HG03066 (cell line): ENCODE data around the gene DIAPH2.
A peak's percentile ranks its signal among the peaks of the same experiment; 100 is the strongest.

Experiments used
- ATAC-seq: cut with Tn5 transposase; IDR thresholded peaks from one replicate; pipeline ENCODE4 v1.9.1; 2021; ENCODE audit warnings: low read depth; ENCODE audit not compliant: unreplicated experiment

The DIAPH2 gene

DNA sequence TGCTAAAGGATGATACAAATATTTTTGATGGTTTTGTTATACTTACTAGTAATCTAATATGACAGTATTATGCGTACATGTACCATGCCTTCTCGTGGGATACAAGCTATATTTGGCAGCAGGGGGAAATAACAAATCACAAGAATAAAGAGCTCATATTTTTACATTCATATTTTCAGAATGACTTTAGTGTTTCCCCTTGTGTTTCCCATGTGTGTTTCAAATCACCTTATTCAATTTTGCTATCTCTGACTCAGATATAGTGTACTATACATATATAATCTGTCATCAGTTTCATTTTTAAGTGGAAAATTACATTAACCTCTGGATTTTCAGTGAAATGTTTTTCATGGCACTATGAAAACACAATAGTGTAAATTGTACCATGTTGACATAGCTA, 345.8 kb downstream of the DIAPH2 start:
- ATAC-seq: no peak

DNA sequence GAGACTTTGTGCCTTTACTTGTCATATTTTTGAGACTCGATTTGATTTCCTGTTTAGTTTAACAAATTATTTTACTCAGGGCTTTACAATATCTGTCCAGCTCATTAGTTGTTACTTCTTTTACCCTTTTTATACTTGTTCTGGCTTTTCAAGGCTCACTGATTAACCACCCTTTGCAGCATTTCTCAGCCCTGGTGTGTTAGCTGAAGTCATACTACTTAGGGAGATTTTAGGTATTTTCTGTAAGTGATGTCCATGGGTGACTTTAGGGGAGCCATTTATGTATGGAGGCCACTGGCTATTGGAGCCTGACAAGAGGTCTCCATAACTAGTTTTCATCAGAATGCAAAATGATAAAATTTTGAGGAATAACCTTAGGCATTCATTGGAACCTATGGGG, 346.3 kb downstream of the DIAPH2 start:
- no peak for ATAC-seq

DNA sequence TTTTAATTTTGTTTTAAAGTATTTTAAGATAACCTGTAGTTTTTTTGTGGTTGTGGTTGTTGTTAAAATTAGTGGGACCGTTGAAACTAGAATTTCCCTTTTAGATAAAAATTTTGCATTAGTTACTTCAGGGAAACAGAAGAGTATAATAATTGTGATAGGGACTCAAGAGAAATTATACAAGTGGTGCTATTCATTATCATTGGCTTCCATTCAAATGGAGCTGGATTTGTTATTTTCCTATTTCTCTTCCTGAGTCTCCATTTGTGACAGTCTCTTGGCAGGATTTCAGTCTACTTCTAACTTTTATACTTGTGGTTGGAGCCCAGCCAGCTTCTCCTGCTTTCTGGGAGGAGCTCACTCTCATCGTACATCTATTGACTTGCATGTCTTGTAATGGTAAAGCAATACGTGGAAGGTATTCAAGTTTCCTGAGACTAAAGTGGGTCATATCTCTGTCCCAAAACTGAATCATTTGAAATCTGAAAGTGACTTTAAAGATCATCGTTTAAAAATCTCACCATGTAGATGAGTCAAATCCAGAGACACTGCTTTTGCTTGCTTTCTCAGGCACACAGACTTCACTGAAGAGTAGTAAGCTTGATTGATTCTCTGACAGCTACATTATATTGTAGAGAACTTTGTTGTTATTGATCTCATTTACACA, 354.9 kb downstream of the DIAPH2 start:
- peak; percentile 91 for ATAC-seq

DNA sequence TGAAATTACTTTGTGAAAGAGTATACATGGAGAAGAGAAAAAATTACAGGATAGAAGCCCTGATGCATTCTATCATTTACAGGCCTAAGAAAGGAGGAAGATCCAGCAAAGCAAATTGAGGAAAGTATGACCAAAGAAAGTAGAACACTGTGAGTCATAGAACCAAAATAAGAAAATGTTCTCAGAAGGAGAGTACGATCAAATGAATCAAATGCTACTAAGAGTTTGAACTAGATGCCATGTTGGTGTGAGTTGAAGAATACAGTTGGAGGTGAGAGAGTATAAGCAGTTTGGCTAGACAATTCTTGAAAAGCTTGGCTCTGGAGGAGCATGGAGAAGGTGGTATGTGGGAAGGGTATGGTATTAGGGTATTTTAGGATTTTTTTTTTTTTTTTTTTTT, 360.8 kb downstream of the DIAPH2 start:
- no peak for ATAC-seq

DNA sequence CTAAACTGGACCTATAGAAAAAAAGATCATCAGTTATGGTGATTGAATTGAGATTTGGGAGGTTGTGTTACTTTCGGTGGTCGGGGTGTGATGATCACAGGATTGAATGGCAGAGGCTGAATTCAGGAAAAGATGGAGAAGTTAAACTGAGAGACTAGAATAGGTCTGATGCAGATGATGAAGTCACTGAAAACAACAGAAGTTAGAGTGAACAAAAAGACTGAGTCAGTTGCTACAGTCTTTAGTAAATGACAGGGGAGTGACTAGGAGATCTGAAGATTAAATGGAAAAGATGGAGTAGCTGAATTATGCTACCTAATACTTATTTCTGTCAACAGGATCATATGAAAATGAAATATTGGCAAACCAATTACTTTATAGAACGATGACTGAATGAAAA, 362.2 kb downstream of the DIAPH2 start:
- no peak for ATAC-seq

DNA sequence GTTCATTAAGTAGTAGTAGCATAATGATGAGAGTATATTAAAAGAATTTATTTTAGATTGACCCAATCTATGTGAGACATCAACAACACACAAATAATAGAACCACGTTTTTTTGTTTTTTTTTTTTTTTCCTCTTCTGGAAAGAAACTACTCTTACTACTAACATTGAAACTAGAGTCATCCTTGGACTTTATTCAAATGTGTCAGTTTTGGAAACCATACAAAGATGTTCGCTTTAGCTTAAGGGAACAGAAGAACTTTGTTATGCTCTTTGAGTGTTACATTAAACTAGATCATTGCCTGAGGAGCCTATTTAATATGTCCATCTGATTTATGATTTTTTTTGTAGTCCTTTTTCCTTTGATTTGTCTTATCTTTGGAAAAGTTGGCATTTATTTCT, 365.8 kb downstream of the DIAPH2 start:
- no peak for ATAC-seq

DNA sequence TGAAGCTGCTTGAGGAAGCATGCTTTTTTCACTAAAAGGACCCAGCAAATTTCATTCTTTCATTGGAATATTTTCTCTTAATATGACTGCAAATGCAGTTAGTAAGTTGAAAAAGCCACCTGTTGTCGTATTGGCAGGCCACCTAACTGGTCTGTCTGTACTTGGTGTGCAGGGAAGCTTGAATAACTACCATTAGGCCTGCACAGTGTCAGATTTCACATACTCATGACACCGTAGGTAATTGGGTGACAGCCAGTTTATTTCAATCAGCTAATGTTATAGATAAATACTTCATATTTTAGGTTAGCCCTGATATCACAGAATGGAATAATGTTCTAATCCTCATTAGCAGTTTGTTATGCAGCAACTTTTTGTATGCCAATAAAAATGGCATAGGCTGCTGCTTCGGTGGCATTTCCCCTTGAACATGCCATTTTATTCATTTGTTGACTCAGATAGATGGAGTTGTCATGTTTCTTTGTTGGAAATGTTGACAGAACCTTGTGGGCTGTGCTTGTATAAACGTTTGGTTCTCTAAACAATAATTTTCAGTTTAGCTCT, 372.8 kb downstream of the DIAPH2 start:
- ATAC-seq: no peak

DNA sequence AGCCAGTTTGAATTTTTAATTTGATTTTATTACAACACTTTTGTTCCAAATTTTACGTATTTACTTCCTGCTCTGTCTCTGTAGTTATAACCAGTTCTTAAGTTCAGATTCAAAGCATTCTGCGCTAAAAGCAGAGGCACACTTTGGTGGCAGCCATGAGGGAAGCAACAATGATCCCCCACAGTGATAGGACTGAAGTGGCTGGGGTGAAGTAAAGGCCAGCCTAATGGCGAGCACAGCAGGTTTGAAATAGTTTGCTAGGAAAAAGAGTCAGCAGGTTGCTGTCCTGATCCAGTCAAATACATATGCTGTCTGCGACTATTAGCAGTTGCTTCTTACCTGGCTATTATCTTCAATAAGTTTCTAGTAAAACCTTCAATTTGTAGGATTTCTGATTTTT, 375.4 kb downstream of the DIAPH2 start:
- ATAC-seq: no peak

DNA sequence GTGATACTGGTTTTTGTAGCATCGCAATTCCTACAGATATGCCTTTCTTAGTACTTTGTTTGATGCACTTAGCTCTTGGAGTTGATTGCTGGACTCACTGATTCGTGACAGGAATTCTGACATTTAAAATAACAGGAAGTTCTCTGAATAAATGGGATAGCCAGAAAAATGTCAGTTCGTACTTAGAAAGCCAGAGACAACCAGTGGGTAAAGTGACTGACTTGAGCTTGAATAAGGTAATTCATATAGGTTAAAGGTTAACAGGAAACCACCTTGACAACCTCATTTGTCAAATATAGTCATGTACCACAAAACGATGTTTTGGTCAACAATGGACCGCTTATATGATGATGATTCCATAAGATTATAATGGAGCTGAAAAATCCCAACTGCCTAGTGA, 380.4 kb downstream of the DIAPH2 start:
- ATAC-seq: no peak

DNA sequence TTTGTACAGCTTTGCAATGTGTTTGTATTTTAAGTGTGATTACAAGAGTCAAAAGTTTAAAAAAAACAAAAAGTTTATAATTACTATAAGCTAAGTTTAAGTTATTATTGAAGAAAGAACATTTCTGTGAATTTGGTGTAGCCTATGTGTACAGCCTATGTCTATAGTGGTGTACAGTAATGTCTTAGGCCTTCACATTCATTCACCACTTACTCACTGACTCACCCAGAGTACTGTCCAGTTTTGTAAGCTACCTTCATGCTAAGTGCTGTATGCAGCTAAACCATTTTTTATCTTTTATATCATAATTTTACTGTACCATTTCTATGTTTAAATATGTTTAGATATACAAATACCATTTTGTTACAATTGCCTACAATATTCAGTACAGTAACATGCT, 381.3 kb downstream of the DIAPH2 start:
- no peak for ATAC-seq

DNA sequence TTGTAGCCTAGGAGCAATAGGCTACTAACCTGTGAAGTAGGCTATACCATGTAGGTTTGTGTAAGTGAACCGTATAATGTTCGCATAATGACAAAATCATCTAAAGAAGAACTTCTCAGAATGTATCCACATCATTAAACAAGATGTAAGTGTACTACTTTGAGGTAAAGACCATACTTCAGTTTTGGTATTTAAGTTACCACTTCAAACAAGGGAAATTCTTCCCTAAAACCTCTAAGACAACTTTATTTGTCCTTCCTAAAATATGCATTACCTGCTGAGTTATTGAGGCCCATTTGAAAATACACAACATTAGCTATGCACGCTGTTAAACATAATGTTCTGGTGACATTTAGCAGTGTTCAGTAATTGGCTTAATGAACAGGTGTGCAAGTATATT, 381.7 kb downstream of the DIAPH2 start:
- ATAC-seq: no peak

DNA sequence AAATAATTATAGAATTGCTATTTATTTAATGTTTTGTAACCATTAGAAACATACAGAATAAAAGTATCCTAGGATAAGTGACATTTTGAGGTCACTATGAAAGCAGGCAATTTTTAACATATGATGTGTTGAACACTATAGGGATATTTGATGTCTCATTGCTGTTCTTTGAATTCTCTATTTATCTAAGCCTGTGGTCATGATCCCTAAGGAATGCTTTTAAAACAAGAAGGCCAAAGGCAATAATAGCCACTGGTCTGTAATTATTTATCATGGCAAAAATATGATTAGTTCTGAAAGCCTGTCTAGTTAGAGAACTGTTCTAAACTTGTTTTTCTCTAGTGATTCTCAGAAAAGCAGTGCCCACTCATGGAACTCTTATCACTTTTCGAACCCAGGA, 385.7 kb downstream of the DIAPH2 start:
- no peak for ATAC-seq

DNA sequence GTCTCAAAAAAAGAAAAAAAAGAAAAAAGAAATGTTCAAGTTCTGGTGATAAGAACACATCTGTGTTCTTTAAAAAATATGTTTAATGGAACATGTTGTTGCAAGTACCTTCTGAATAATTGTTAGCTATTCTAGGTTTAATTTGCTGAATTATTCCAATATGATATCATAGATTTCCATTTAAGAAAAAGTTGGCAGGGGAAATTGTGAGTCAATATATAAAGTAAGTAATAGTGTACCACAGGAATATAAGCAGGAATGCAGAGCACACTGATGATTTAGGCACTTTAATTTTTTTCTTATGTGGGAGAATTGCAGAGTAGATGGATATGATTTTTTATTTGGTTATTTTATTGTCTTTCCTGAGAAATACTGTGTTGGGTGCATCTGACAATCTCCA, 389.8 kb downstream of the DIAPH2 start:
- no peak for ATAC-seq

DNA sequence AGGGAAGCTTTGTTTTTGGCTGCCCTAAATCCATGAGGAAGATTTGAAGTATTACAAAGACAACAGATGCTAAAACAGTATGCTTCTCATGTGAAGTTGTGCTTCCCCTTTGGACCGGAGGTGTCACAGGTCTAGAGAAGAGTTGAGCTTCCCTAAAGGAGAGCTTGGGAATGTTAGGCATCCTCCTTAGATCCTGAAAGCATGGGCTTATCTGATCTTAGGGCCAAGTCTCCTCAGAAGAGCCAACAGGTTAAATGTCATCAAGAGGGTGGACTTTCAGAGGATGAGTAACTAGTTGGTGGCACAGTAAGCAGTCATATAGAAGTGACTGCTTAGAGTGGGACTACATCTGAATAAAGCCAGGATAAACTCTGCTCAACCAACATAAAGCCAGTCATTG, 404.5 kb downstream of the DIAPH2 start:
- ATAC-seq: no peak

DNA sequence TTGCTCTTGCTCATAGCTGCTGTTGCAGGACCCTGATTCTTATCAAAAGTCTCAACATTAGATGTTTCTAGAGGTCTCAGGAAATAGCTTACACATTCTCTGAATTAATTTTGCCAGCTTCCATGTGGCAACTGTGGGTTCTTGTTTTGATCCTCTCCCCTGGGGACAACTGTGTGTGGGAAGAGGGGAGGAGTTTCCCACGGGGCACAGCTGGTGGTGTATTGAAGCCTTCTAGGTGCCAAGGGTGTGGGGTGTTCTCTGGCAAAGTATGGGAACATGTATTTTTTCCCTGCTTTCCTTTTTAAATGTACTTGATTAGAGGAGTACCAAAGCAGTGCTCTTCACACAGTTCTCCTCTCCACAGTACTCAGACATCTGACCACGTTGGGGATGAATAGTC, 411.7 kb downstream of the DIAPH2 start:
- no peak for ATAC-seq

DNA sequence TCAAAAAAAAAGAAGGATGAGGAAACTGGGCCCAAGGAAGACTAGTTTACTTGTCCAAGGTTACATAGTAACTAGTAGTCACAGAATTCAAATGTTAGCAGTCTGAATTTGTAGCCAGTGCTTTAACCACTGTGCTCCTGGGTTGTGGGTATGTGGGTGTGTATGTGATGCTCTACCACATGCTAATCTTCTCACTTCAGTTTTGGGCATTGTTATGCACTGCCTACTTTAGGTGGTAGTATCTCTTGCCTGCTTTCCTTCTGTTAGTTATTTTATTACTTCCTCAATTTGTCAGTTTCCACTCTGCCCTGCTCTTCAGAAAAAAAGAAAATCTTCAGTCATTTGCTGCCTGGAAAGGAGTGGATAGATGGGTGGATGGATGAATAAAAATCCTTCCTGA, 418.3 kb downstream of the DIAPH2 start:
- no peak for ATAC-seq

DNA sequence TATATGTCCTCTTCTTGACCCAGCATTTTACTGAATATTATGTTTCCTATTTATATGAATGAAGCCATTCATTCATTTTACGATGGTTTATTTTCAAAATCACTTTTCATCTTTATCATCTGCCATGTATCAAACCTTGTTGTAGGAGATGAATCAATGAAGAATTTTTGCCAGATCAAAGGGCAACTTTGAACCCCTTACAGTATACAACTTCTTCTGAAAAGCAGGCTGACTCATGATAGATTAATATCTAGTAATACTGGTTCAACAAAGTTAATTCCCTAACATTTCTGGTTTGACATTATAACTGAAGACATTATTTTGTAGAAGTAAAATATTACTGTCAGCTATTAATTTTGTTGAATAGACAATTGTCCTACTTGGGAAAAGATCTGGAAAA, 425.1 kb downstream of the DIAPH2 start:
- no peak for ATAC-seq

DNA sequence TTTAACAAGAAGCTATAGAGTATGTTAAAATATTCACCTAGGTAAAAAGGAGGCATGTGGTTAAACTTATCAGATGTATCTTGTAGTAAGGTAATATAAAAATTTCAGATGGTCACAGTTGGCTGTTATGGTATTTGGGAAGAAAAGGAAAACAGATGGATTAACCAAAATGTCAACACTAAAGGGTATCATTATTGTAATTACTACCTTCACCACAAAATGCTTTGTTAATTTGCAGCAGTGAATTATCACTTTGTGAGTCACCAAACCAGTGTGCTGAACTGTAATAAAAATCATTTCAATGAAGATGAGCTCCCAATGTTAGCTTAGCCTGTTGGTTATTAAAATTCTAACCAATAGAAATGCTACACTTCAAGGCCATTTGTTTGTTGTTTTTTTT, 432.9 kb downstream of the DIAPH2 start:
- no peak for ATAC-seq

DNA sequence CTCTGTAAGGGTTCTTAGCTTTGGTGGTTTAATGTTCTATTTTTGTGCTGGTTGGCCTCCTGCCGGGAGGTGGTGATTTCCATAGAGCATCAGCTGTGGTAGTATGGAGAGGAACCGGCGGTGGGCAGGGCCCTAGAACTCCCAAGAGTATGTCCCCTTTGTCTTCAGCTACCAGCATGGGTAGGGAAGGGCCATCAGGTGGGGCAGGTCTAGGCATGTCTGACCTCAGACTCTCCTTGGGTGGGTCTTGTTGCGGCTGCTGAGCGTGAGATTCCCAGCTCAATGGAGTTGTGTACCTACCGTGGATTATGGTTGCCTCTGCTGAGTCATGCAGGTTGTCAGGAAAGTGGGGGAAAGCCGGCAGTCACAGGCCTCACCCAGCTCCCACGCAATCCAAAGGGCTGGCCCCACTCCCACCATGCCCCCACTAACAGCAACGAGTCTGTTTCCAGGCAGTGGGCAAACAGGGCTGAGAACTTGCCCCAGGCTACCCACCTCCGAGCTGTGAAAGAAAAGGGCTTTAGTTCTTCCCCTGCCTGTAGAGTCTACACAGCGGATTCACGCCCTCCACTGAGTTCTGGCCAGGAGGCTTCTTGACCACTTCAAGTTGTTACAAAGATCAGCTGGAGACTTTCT, 434.9 kb downstream of the DIAPH2 start:
- ATAC-seq: no peak

DNA sequence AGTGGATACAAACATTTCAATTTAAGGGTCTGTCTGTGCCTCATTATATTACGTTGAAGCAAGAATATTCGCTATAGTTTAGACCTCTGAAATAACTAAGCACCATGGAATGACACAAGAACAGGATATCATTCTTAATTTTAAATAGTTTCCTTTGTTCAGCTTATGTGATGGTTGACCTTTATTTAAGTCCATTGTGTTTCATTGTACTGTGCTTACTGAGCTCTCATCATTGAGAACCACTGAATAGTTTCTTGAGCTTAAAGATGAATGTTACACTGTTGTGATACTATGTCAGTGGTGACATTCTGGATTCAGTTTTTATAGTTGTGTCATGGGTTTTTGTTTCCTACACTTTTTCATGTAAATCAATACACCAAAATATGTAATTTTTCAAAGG, 438.4 kb downstream of the DIAPH2 start:
- no peak for ATAC-seq

DNA sequence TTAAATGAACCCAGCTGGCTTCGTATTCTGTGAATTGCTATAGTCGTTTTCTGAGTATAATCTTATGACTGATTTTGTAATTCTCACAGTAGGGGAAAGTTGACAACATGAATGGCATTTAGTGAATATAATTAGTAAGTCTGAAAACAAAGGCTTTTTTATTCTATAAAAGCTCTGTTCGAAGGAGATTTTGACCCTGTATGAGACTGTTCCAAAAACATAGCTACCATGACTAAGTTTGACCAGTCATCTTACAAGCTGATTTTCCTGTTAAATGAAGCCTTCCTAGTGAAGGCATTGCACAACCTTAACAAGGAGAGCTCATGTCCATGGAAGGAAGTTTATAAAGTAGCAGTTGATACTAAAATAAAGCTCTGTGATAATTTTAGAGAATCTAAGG, 441.4 kb downstream of the DIAPH2 start:
- ATAC-seq: no peak

DNA sequence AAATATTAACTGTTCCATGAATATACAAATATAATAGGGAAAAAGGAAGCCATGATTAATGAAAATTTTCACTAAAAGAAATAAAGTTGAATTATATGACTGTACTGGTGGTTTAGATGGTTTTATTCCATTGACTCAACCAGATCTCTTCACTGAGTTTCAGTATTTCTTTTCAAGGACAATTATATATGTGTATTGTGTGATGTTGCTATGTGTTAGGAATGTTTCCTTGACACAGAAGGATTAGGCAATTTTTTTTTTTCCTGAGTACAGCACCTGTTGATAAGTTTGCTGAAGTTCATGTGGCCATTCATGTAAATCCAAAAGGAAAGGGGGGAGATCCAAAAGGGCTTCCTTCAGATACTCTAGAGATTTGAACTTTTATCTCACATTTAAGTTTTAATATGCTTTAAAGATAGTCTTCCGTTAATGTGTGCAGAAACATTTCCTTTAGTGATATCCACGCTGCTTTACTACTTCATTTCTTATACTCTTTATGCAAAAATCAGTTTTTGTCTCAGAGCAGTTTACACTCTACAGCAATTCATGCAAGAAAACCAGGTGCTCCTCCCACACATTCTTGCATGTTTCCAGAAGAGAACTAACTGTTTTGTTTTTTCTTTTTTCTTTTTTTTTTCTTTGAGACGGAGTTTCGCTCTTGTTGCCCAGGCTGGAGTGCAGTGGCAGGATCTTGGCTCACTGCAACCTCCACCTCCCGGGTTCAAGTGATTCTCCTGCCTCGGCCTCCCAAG, 448.2 kb downstream of the DIAPH2 start:
- no peak for ATAC-seq
